ENCODE measurements around the gene PLCB4. TPM values are rescaled to one million over a fixed set of nuclear protein-coding genes. Genes with fewer than 3 reads are reported as not detected.

Gene PLCB4
- total and polyA plus RNA-seq, 7 experiments from 2014 or later, result 0.05 to 0.09 TPM; not detected in 5

DNA sequence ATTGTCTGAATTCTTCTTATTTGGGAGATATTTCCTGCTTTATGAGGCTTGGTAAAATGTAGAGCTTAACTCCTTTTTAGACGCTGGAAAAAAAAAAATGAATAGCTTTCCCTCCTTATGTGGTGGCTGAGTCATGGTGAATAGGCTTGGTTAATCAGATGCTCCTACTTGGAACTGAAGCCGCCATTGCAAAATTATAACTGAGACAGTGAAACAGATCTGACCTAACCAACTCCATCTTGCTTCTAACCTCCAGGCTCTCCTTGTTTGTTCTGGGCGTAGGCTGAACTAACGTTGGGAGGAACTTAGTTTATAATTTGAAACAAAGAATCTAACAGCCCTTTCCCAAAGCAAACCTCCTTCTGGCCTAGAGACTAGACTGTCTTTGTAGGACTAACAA is 43.2 kb upstream of the PLCB4 start:
- H3K36me3 ChIP-seq (ENCODE audit: control insufficient read depth in 2 of 3, insufficient read depth in 3 of 3, low read length in 3 of 3), result no peaks in the 10 kb centered on the region
- ATAC-seq (no peak), DNase-seq (no peak)
- H3K4me3 Mint-ChIP-seq, result no peak overlapping the region
- no peaks in the 10 kb centered on the region for H3K9me3 ChIP-seq (ENCODE audit: control insufficient read depth in 2 of 3, low read length in 3 of 3)
- CTCF ChIA-PET, result no interaction called here
- H3K27me3 ChIP-seq (ENCODE audit: control insufficient read depth in 2 of 2, insufficient read depth in 2 of 2, low read length in 2 of 2), result no peaks in the 10 kb centered on the region
- no peaks in the 10 kb centered on the region for H3K36me3 Mint-ChIP-seq
- POLR2A ChIA-PET, result no interaction called here
- no peak overlapping the region for H3K27ac ChIP-seq (ENCODE audit: low read depth, low read length)
- intact Hi-C loops (cut with micrococcal nuclease), result no loop called here
- no peak overlapping the region for H3K4me3 ChIP-seq (ENCODE audit: low read length)
- H3K27ac Mint-ChIP-seq, result no peak overlapping the region
- H3K4me1 ChIP-seq (ENCODE audit: control insufficient read depth in 2 of 2, insufficient read depth in 2 of 2, low read length in 2 of 2), result no peaks in the 10 kb centered on the region
- H3K9me3 Mint-ChIP-seq, result peaks cover 0 to 12% (median 4%) of the 10 kb centered on the region in 11 donors
- peaks cover 0 to 4% (median 0%) of the 10 kb centered on the region in 5 donors for H3K27me3 Mint-ChIP-seq
- no peaks in the 10 kb centered on the region for H3K4me1 Mint-ChIP-seq

DNA sequence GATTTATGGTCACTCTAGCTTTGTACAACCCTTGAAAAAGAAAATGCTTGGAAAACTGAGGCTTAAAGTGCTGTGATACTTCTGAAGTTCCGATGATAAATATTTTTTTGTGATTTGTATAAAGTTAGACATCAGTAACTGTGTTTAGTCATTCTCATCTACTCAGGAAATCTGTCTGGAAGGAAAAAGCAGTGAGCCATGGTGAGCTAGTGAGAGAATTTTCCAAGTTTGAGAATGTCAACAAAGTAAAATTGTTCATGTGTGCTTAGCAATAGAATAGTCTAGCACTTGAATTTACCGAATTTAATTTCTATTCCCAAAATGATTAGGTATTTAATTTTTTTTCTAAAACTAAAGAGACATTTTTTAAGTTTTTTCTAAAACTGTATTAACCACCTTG is 41.3 kb upstream of the PLCB4 start:
- no peaks in the 10 kb centered on the region for H3K4me1 Mint-ChIP-seq
- no peak overlapping the region for H3K27ac Mint-ChIP-seq
- no peak overlapping the region for H3K4me3 Mint-ChIP-seq
- H3K9me3 Mint-ChIP-seq, result peaks cover 0 to 8% (median 4%) of the 10 kb centered on the region in 11 donors
- Histone ChIP-seq H3K36me3 (ENCODE audit: control insufficient read depth in 2 of 3, insufficient read depth in 3 of 3, low read length in 3 of 3) (no peaks in the 10 kb centered on the region), H3K4me3 (ENCODE audit: low read length) (no peak overlapping the region), H3K27me3 (ENCODE audit: control insufficient read depth in 2 of 2, insufficient read depth in 2 of 2, low read length in 2 of 2) (no peaks in the 10 kb centered on the region), H3K9me3 (ENCODE audit: control insufficient read depth in 2 of 3, low read length in 3 of 3) (no peaks in the 10 kb centered on the region), H3K27ac (ENCODE audit: low read depth, low read length) (no peak overlapping the region), H3K4me1 (ENCODE audit: control insufficient read depth in 2 of 2, insufficient read depth in 2 of 2, low read length in 2 of 2) (no peaks in the 10 kb centered on the region)
- no peak for DNase-seq
- H3K27me3 Mint-ChIP-seq, result peaks cover 0 to 4% (median 0%) of the 10 kb centered on the region in 5 donors
- intact Hi-C loops (cut with micrococcal nuclease), result no loop called here
- CTCF ChIA-PET, result no interaction called here
- POLR2A ChIA-PET, result interaction anchor here (1.1 kb wide), 1 partner anchor 54 kb away, joined by 4 read pairs; no protein-coding TSS in a partner anchor
- no peaks in the 10 kb centered on the region for H3K36me3 Mint-ChIP-seq
- ATAC-seq, result no peak

- Histone ChIP-seq H3K36me3 (ENCODE audit: control insufficient read depth in 2 of 3, insufficient read depth in 3 of 3, low read length in 3 of 3) (no peaks in the 10 kb centered on the region), H3K9me3 (ENCODE audit: control insufficient read depth in 2 of 3, low read length in 3 of 3) (no peaks in the 10 kb centered on the region), H3K27me3 (ENCODE audit: control insufficient read depth in 2 of 2, insufficient read depth in 2 of 2, low read length in 2 of 2) (no peaks in the 10 kb centered on the region), H3K4me1 (ENCODE audit: control insufficient read depth in 2 of 2, insufficient read depth in 2 of 2, low read length in 2 of 2) (no peaks in the 10 kb centered on the region), H3K4me3 (ENCODE audit: low read length) (no peak overlapping the region), H3K27ac (ENCODE audit: low read depth, low read length) (no peak overlapping the region)
- intact Hi-C loops (cut with micrococcal nuclease), result no loop called here
- no peak for DNase-seq
- Mint-ChIP-seq H3K4me1 (no peaks in the 10 kb centered on the region), H3K36me3 (no peaks in the 10 kb centered on the region), H3K4me3 (no peak overlapping the region), H3K27ac (no peak overlapping the region), H3K27me3 (no peaks in the 10 kb centered on the region), H3K9me3 (peaks cover 0 to 16% (median 4%) of the 10 kb centered on the region in 11 donors)
- ChIA-PET POLR2A (no interaction called here), CTCF (no interaction called here)
- no peak for ATAC-seq
These were observed 40.5 kb upstream of the PLCB4 start for GRCh38 chr20:9028419-9028818.

DNA sequence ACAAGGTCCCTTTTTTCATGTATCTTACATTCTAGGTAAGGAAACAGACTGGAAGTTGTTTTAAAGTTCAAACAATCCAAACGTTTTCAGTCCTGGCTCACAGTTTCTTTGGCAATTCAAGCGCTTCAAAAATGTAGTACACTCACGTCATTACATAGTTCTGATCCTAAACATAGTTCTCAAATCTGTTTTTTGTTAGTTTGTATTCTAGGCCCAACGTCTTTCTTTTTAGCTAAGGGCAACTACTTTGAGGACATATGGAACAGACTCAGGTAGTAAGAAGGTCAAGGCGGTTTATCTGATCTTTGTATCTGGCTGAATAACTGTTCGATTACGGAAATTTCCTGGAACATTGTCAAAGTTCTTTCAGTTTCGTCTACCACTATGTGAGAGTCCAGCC is 36.9 kb upstream of the PLCB4 start:
- intact Hi-C loops (cut with micrococcal nuclease), result no loop called here
- no peaks in the 10 kb centered on the region for H3K4me1 ChIP-seq (ENCODE audit: control insufficient read depth in 2 of 2, insufficient read depth in 2 of 2, low read length in 2 of 2)
- H3K36me3 Mint-ChIP-seq, result no peaks in the 10 kb centered on the region
- H3K9me3 Mint-ChIP-seq, result peaks cover 0 to 12% (median 4%) of the 10 kb centered on the region in 11 donors
- H3K4me1 Mint-ChIP-seq, result no peaks in the 10 kb centered on the region
- no peak overlapping the region for H3K4me3 ChIP-seq (ENCODE audit: low read length)
- ChIA-PET CTCF (no interaction called here), POLR2A (no interaction called here)
- no peaks in the 10 kb centered on the region for H3K27me3 ChIP-seq (ENCODE audit: control insufficient read depth in 2 of 2, insufficient read depth in 2 of 2, low read length in 2 of 2)
- no peak overlapping the region for H3K27ac ChIP-seq (ENCODE audit: low read depth, low read length)
- no peaks in the 10 kb centered on the region for H3K9me3 ChIP-seq (ENCODE audit: control insufficient read depth in 2 of 3, low read length in 3 of 3)
- H3K36me3 ChIP-seq (ENCODE audit: control insufficient read depth in 2 of 3, insufficient read depth in 3 of 3, low read length in 3 of 3), result no peaks in the 10 kb centered on the region
- ATAC-seq (no peak), DNase-seq (no peak)
- H3K27me3 Mint-ChIP-seq, result peaks cover 0 to 3% (median 0%) of the 10 kb centered on the region in 5 donors
- H3K27ac Mint-ChIP-seq, result no peak overlapping the region
- no peak overlapping the region for H3K4me3 Mint-ChIP-seq

DNA sequence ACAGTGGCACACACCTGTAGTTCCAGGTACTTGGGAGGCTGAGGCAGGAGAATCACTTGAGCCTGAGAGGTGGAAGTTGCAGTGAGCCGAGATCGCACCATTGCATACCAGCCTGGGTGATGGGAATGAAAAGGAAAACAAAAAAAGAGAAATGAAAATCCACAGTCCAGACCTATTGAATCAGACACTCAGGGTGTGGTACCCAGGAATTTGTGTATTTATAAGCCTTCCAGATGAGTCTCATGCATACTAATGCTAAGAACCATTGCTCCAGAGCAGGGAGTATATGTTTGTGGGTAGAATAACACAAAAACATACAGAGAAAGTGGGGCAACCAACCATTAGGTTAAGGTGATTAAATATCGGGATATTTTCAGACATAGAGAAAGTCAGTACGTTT is 36.1 kb upstream of the PLCB4 start:
- no peaks in the 10 kb centered on the region for H3K9me3 ChIP-seq (ENCODE audit: control insufficient read depth in 2 of 3, low read length in 3 of 3)
- no peaks in the 10 kb centered on the region for H3K4me1 ChIP-seq (ENCODE audit: control insufficient read depth in 2 of 2, insufficient read depth in 2 of 2, low read length in 2 of 2)
- H3K27ac ChIP-seq (ENCODE audit: low read depth, low read length), result no peak overlapping the region
- H3K27me3 ChIP-seq (ENCODE audit: control insufficient read depth in 2 of 2, insufficient read depth in 2 of 2, low read length in 2 of 2), result no peaks in the 10 kb centered on the region
- Mint-ChIP-seq H3K4me3 (no peak overlapping the region), H3K27ac (no peak overlapping the region), H3K4me1 (no peaks in the 10 kb centered on the region), H3K36me3 (no peaks in the 10 kb centered on the region), H3K9me3 (peaks cover 0 to 12% (median 5%) of the 10 kb centered on the region in 11 donors), H3K27me3 (peaks cover 0 to 3% (median 0%) of the 10 kb centered on the region in 5 donors)
- intact Hi-C loops (cut with micrococcal nuclease), result no loop called here
- ATAC-seq (no peak), DNase-seq (no peak)
- H3K36me3 ChIP-seq (ENCODE audit: control insufficient read depth in 2 of 3, insufficient read depth in 3 of 3, low read length in 3 of 3), result no peaks in the 10 kb centered on the region
- no peak overlapping the region for H3K4me3 ChIP-seq (ENCODE audit: low read length)
- POLR2A ChIA-PET, result no interaction called here
- CTCF ChIA-PET, result no interaction called here

DNA sequence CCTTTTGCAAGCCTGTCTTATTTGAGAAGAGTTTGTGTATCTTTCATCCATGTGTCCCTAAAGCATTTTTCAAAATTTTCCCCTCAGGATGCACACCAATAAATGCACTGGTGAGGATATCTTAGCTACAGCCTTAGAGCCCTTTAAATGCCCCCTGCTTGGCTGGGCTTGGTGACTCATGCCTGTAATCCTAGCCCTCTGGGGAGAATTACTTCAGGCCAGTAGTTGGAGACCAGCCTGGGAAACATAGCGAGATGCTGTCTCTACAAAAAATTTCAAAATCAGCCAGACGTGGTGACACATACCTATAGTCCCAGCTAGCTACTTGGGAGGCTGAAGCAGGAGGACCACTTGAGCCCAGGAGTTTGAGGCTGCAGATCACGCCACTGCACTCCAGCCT is 33.8 kb upstream of the PLCB4 start:
- H3K27ac Mint-ChIP-seq, result no peak overlapping the region
- H3K36me3 ChIP-seq (ENCODE audit: control insufficient read depth in 2 of 3, insufficient read depth in 3 of 3, low read length in 3 of 3), result no peaks in the 10 kb centered on the region
- no peaks in the 10 kb centered on the region for H3K9me3 ChIP-seq (ENCODE audit: control insufficient read depth in 2 of 3, low read length in 3 of 3)
- ChIA-PET CTCF (interaction anchor here (0.5 to 0.6 kb wide), 2 partner anchors 133 to 192 kb away, joined by 3 read pairs; no protein-coding TSS in a partner anchor), POLR2A (no interaction called here)
- no peaks in the 10 kb centered on the region for H3K4me1 ChIP-seq (ENCODE audit: control insufficient read depth in 2 of 2, insufficient read depth in 2 of 2, low read length in 2 of 2)
- peaks cover 0 to 12% (median 5%) of the 10 kb centered on the region in 11 donors for H3K9me3 Mint-ChIP-seq
- H3K4me1 Mint-ChIP-seq, result no peaks in the 10 kb centered on the region
- no peak overlapping the region for H3K4me3 ChIP-seq (ENCODE audit: low read length)
- H3K27me3 Mint-ChIP-seq, result peaks cover 0 to 3% (median 0%) of the 10 kb centered on the region in 5 donors
- H3K27ac ChIP-seq (ENCODE audit: low read depth, low read length), result no peak overlapping the region
- no peaks in the 10 kb centered on the region for H3K27me3 ChIP-seq (ENCODE audit: control insufficient read depth in 2 of 2, insufficient read depth in 2 of 2, low read length in 2 of 2)
- DNase-seq (no peak), ATAC-seq (no peak)
- H3K4me3 Mint-ChIP-seq, result no peak overlapping the region
- intact Hi-C loops (cut with micrococcal nuclease), result no loop called here
- no peaks in the 10 kb centered on the region for H3K36me3 Mint-ChIP-seq

DNA sequence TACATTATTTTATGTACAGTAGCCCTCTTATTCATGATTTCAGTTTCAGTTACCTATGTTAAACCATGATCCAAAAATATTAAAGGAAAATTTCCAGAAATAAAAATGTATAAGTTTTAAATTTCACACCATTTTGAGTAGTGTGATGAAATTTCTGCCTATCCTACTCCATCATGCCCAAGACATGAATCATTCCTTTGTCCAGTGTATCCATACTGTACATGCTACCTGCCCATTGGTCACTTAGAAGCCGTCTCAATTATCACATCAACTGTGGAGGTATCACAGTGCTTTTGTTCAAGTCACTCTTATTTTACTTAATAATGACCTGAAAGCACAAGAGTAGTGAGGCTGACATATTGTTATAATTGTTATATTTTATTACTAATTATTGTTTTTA is 32.3 kb upstream of the PLCB4 start:
- Mint-ChIP-seq H3K9me3 (peaks cover 0 to 12% (median 5%) of the 10 kb centered on the region in 11 donors), H3K36me3 (no peaks in the 10 kb centered on the region), H3K27me3 (peaks cover 0 to 3% (median 0%) of the 10 kb centered on the region in 5 donors), H3K4me3 (no peak overlapping the region), H3K27ac (no peak overlapping the region), H3K4me1 (no peaks in the 10 kb centered on the region)
- Histone ChIP-seq H3K36me3 (ENCODE audit: control insufficient read depth in 2 of 3, insufficient read depth in 3 of 3, low read length in 3 of 3) (no peaks in the 10 kb centered on the region), H3K27ac (ENCODE audit: low read depth, low read length) (no peak overlapping the region), H3K4me3 (ENCODE audit: low read length) (no peak overlapping the region), H3K27me3 (ENCODE audit: control insufficient read depth in 2 of 2, insufficient read depth in 2 of 2, low read length in 2 of 2) (no peaks in the 10 kb centered on the region), H3K4me1 (ENCODE audit: control insufficient read depth in 2 of 2, insufficient read depth in 2 of 2, low read length in 2 of 2) (no peaks in the 10 kb centered on the region), H3K9me3 (ENCODE audit: control insufficient read depth in 2 of 3, low read length in 3 of 3) (no peaks in the 10 kb centered on the region)
- ATAC-seq (no peak), DNase-seq (no peak)
- ChIA-PET CTCF (no interaction called here), POLR2A (no interaction called here)
- intact Hi-C loops (cut with micrococcal nuclease), result no loop called here

All from naive thymus-derived CD4-positive, alpha-beta T cell (primary cell).